HEK293T (cell line): ENCODE results near the gene GFY.

Source experiments
- CTCF ChIA-PET: fragments of 350-600 bp; formaldehyde crosslinking; extraction: SDS; loops from one replicate; lab custom pipeline; 2021; ENCODE audit warnings: antibody characterized with exemption, inconsistent platforms; lab: Yijun Ruan, JAX
- POLR2A ChIA-PET: fragments of 350-600 bp; formaldehyde crosslinking; extraction: SDS; loops from one replicate; lab custom pipeline; 2020; ENCODE audit warnings: antibody characterized with exemption, inconsistent platforms; lab: Yijun Ruan, JAX
- DNase-seq: peaks from one replicate; pipeline ENCODE4 v3.0.0; 2012; ENCODE audit warnings: mixed read lengths; ENCODE audit errors: extremely low spot score
- ARNT ChIP-seq: fragments of 450-650 bp; IDR thresholded peaks from 2 replicates; pipeline ENCODE4 v1.6.1; 2017; ENCODE audit warnings: mild to moderate bottlenecking
- BHLHE40 ChIP-seq: fragments of 450-650 bp; IDR thresholded peaks from 2 replicates; pipeline ENCODE4 v1.6.1; 2016; ENCODE audit warnings: mild to moderate bottlenecking, moderate library complexity, borderline replicate concordance
- CTBP1 ChIP-seq: fragments of 450-650 bp; IDR thresholded peaks from 2 replicates; pipeline ENCODE4 v1.6.1; 2016; ENCODE audit warnings: borderline replicate concordance
- ELF4 ChIP-seq: fragments of 450-650 bp; IDR thresholded peaks from 2 replicates; pipeline ENCODE4 v1.6.1; 2017; ENCODE audit warnings: antibody characterized with exemption
- FOXA1 ChIP-seq: fragments of 450-650 bp; IDR thresholded peaks from 2 replicates; pipeline ENCODE4 v1.6.1; 2016; ENCODE audit warnings: mild to moderate bottlenecking
- FOXK2 ChIP-seq: fragments of 450-650 bp; IDR thresholded peaks from 2 replicates; pipeline ENCODE4 v1.6.1; 2016; ENCODE audit warnings: mild to moderate bottlenecking
- FOXM1 ChIP-seq: fragments of 450-650 bp; IDR thresholded peaks from 2 replicates; pipeline ENCODE4 v1.6.1; 2017; ENCODE audit warnings: mild to moderate bottlenecking, borderline replicate concordance
- HDGF ChIP-seq: fragments of 450-650 bp; IDR thresholded peaks from 2 replicates; pipeline ENCODE4 v1.6.1; 2017; ENCODE audit warnings: antibody characterized with exemption, borderline replicate concordance
- L3MBTL2 ChIP-seq: fragments of 450-650 bp; conservative IDR thresholded peaks from 2 replicates; pipeline ENCODE4 v1.6.1; 2016; ENCODE audit warnings: mild to moderate bottlenecking
- LEF1 ChIP-seq: fragments of 450-650 bp; IDR thresholded peaks from 2 replicates; pipeline ENCODE4 v1.6.1; 2017; ENCODE audit warnings: mild to moderate bottlenecking, borderline replicate concordance
- NFRKB ChIP-seq: fragments of 450-650 bp; IDR thresholded peaks from 2 replicates; pipeline ENCODE4 v1.6.1; 2016; ENCODE audit warnings: mild to moderate bottlenecking, moderate library complexity
- PKNOX1 ChIP-seq: fragments of 450-650 bp; IDR thresholded peaks from 2 replicates; pipeline ENCODE4 v1.6.1; 2016
- SP1 ChIP-seq: fragments of 450-650 bp; IDR thresholded peaks from 2 replicates; pipeline ENCODE4 v1.6.1; 2017
- SUZ12 ChIP-seq: fragments of 450-650 bp; IDR thresholded peaks from 2 replicates; pipeline ENCODE4 v1.6.1; 2016; ENCODE audit warnings: mild to moderate bottlenecking
- TARDBP ChIP-seq: fragments of 450-650 bp; IDR thresholded peaks from 2 replicates; pipeline ENCODE4 v1.6.1; 2016
- ZNF384 ChIP-seq: fragments of 450-650 bp; IDR thresholded peaks from 2 replicates; pipeline ENCODE4 v1.6.1; 2016

The GFY gene

GRCh38 chr19:49436381-49437017, 11.3 kb downstream of the GFY start:
- no peak for DNase-seq
- ChIA-PET POLR2A (interaction anchor here (1.4 to 1.6 kb wide), 2 partner anchors 17 to 33 kb away, joined by 4 to 5 read pairs; partner anchors contain the start of gene ALDH16A1), CTCF (interaction anchor here (1.1 to 1.8 kb wide), 2 partner anchors 10 to 15 kb away, joined by 3 to 4 read pairs; no protein-coding TSS in a partner anchor)
- no peak for TF ChIP-seq TARDBP
- no peak for TF ChIP-seq CTBP1
- no peak for TF ChIP-seq BHLHE40
- no peak for TF ChIP-seq ELF4
- TF ChIP-seq SUZ12, result no peak
- no peak for TF ChIP-seq FOXM1
- no peak for TF ChIP-seq LEF1
- TF ChIP-seq PKNOX1, result no peak
- TF ChIP-seq ZNF384, result no peak
- no peak for TF ChIP-seq L3MBTL2
- TF ChIP-seq HDGF, result no peak
- TF ChIP-seq FOXK2, result no peak
- TF ChIP-seq FOXA1, result no peak
- no peak for TF ChIP-seq ARNT

- TF ChIP-seq SP1 (no peak), FOXA1 (no peak), TARDBP (no peak), SUZ12 (no peak), L3MBTL2 (no peak), ZNF384 (no peak), CTBP1 (no peak), HDGF (no peak), LEF1 (no peak), FOXM1 (no peak), ARNT (no peak), BHLHE40 (no peak), NFRKB (no peak)
- POLR2A ChIA-PET, result interaction anchor here (1.4 kb wide), 1 partner anchor 16 kb away, joined by 5 read pairs; the partner anchor contains the start of gene ALDH16A1
- DNase-seq, result no peak
- CTCF ChIA-PET, result no interaction called here
Observed at GRCh38 chr19:49437231-49437630, 12.0 kb downstream of the GFY start.

- CTCF ChIA-PET, result no interaction called here
- DNase-seq, result no peak
- POLR2A ChIA-PET, result interaction anchor here (1.4 kb wide), 1 partner anchor 14 kb away, joined by 3 read pairs; the partner anchor contains the start of gene PIH1D1
- TF ChIP-seq ARNT (no peak), BHLHE40 (no peak), ELF4 (no peak), HDGF (no peak), SUZ12 (no peak), TARDBP (no peak), LEF1 (no peak), NFRKB (no peak), FOXM1 (no peak), L3MBTL2 (no peak), PKNOX1 (no peak), SP1 (no peak), FOXA1 (no peak), ZNF384 (no peak), CTBP1 (no peak), FOXK2 (no peak)
Observed at GRCh38 chr19:49438261-49438660, 13.1 kb downstream of the GFY start.

GRCh38 chr19:49439836-49440235, 14.6 kb downstream of the GFY start:
- ChIA-PET CTCF (no interaction called here), POLR2A (interaction anchor here (0.9 to 1.7 kb wide), 3 partner anchors 13 to 56 kb away, joined by 3 to 7 read pairs (median 3); partner anchors contain the start of gene ALDH16A1)
- no peak for DNase-seq
- TF ChIP-seq ZNF384 (no peak), ELF4 (no peak), FOXM1 (no peak), FOXA1 (no peak), PKNOX1 (no peak), BHLHE40 (no peak), HDGF (no peak), SUZ12 (no peak), SP1 (no peak), CTBP1 (no peak), LEF1 (no peak), L3MBTL2 (no peak), TARDBP (no peak), NFRKB (no peak), ARNT (no peak), FOXK2 (no peak)

GRCh38 chr19:49440439-49441209, 15.4 kb downstream of the GFY start:
- CTCF ChIA-PET, result interaction anchor here (1.0 kb wide), 1 partner anchor 49 kb away, joined by 3 read pairs; no protein-coding TSS in a partner anchor
- no peak for DNase-seq
- TF ChIP-seq ZNF384 (no peak), FOXK2 (no peak), L3MBTL2 (no peak), FOXM1 (no peak), CTBP1 (no peak), LEF1 (no peak), SP1 (no peak), HDGF (no peak), TARDBP (no peak), ARNT (no peak), NFRKB (no peak), SUZ12 (no peak), PKNOX1 (no peak), BHLHE40 (no peak), ELF4 (no peak), FOXA1 (no peak)
- POLR2A ChIA-PET, result interaction anchor here (0.9 to 3.1 kb wide), 4 partner anchors 11 to 55 kb away, joined by 3 to 20 read pairs (median 6); partner anchors contain the start of genes ALDH16A1 and PIH1D1
